CD4-positive, alpha-beta T cell (primary cell): ENCODE measurements around the gene SLC22A3. TPM values are rescaled to one million over a fixed set of nuclear protein-coding genes. Genes with fewer than 3 reads are reported as not detected.

ENCODE experiments used
- ATAC-seq: fragments of 200-7000 bp; cut with Tn5 transposase; one replicate; pipeline ENCODE4 v1.10.0; 2022; ENCODE audit warnings: mild to moderate bottlenecking; ENCODE audit not compliant: poor library complexity
- CTCF ChIA-PET: fragments of 350-600 bp; sonication (Branson Sonifier 250); formaldehyde crosslinking; loops from one replicate; lab custom pipeline; 2021; ENCODE audit warnings: antibody characterized with exemption, inconsistent platforms; lab: Charles Lee
- POLR2A ChIA-PET: fragments of 350-600 bp; sonication (Branson Sonifier 250); formaldehyde crosslinking; loops from one replicate; lab custom pipeline; 2021; ENCODE audit warnings: antibody characterized with exemption, inconsistent platforms; lab: Charles Lee
- DNase-seq, 14 experiments: peaks; one replicate each; pipeline ENCODE4 v3.0.0-alpha.2; 2013 to 2020; ENCODE audit warnings: mixed read lengths in 2 of 14
- H3K27ac ChIP-seq, 2 donors: one replicate each; pipeline versions ENCODE4 v1.5.1 to v1.7.0; 2013; ENCODE audit warnings: low read length in 2 of 2, low read depth in 1 of 2, mild to moderate bottlenecking in 1 of 2
- H3K27me3 ChIP-seq, 2 experiments: 1 replicate in 1 of 2; 2 replicates in 1 of 2; pipeline versions ENCODE4 v1.6.1 to v1.7.0; 2013; ENCODE audit warnings: low read length in 2 of 2, control low read depth in 1 of 2, mild to moderate bottlenecking in 1 of 2, moderate library complexity in 1 of 2; ENCODE audit not compliant: insufficient read depth in 2 of 2, control insufficient read depth in 1 of 2
- H3K36me3 ChIP-seq: one replicate; pipeline ENCODE4 v1.6.1; 2013; ENCODE audit warnings: low read length, control low read depth; ENCODE audit not compliant: insufficient read depth
- H3K4me1 ChIP-seq: one replicate; pipeline ENCODE4 v1.6.1; 2013; ENCODE audit warnings: low read length, control low read depth; ENCODE audit not compliant: insufficient read depth
- H3K4me3 ChIP-seq: one replicate; pipeline ENCODE4 v1.5.1; 2013; ENCODE audit warnings: mild to moderate bottlenecking, low read length, moderate library complexity
- H3K9me3 ChIP-seq, 2 experiments: 1 replicate in 1 of 2; 2 replicates in 1 of 2; pipeline versions ENCODE4 v1.6.1 to v1.7.0; 2013; ENCODE audit warnings: low read length in 2 of 2, mild to moderate bottlenecking in 2 of 2, control low read depth in 1 of 2, moderate library complexity in 1 of 2; ENCODE audit not compliant: control insufficient read depth in 1 of 2, insufficient read depth in 1 of 2
- H3K27ac Mint-ChIP-seq: one replicate; pipeline ENCODE4 v1.8.0; 2020; ENCODE audit warnings: mixed read lengths
- H3K27me3 Mint-ChIP-seq: one replicate; pipeline ENCODE4 v1.8.0; 2021; ENCODE audit warnings: mixed read lengths
- H3K36me3 Mint-ChIP-seq: one replicate; pipeline ENCODE4 v1.8.0; 2021; ENCODE audit warnings: low read depth, mixed read lengths
- H3K4me1 Mint-ChIP-seq: one replicate; pipeline ENCODE4 v1.8.0; 2021; ENCODE audit warnings: low read depth, mixed read lengths
- H3K4me3 Mint-ChIP-seq: one replicate; pipeline ENCODE4 v1.8.0; 2020; ENCODE audit warnings: mild to moderate bottlenecking, mixed read lengths
- H3K9me3 Mint-ChIP-seq: one replicate; pipeline ENCODE4 v1.8.0; 2020; ENCODE audit warnings: mixed read lengths
- intact Hi-C, 2 experiments: fragments of 100-400 bp; cut with DNase I in 1 of 2; cut with micrococcal nuclease in 1 of 2; formaldehyde crosslinking; loops; one replicate each; pipeline versions ENCODE4 v1.15.1 to v1.9.0; 2023 to 2025; cut with DNase I, micrococcal nuclease
- total RNA-seq, 174 experiments: library from RNA in 2 of 174; stranded (reverse) in 2 of 174; gene quantifications; one replicate each; pipeline ENCODE4 v1.2.3 and lab custom pipeline; 2021 to 2026
- TF ChIP-seq, protein P1 (sequence below): fragments of 200-600 bp; IDR thresholded peaks from one replicate; pipeline ENCODE4 v1.8.0; 2022; ENCODE audit warnings: antibody characterized with exemption, mild to moderate bottlenecking

The SLC22A3 gene
- total RNA-seq, 2 experiments from 2014 or later = not detected

- Histone ChIP-seq H3K4me3 (no peak overlapping the region), H3K4me1 (no peaks in the 10 kb centered on the region), H3K36me3 (no peaks in the 10 kb centered on the region), H3K27me3 (no peaks in the 10 kb centered on the region), H3K27ac (no peak overlapping the region), H3K9me3 (peaks cover 4 to 7% of the 10 kb centered on the region in 2 experiments)
- no peak overlapping the region for H3K4me3 Mint-ChIP-seq
- no peaks in the 10 kb centered on the region for H3K36me3 Mint-ChIP-seq
- no peak for ATAC-seq
- H3K27ac Mint-ChIP-seq = no peak overlapping the region
- TF ChIP-seq, protein P1, sequence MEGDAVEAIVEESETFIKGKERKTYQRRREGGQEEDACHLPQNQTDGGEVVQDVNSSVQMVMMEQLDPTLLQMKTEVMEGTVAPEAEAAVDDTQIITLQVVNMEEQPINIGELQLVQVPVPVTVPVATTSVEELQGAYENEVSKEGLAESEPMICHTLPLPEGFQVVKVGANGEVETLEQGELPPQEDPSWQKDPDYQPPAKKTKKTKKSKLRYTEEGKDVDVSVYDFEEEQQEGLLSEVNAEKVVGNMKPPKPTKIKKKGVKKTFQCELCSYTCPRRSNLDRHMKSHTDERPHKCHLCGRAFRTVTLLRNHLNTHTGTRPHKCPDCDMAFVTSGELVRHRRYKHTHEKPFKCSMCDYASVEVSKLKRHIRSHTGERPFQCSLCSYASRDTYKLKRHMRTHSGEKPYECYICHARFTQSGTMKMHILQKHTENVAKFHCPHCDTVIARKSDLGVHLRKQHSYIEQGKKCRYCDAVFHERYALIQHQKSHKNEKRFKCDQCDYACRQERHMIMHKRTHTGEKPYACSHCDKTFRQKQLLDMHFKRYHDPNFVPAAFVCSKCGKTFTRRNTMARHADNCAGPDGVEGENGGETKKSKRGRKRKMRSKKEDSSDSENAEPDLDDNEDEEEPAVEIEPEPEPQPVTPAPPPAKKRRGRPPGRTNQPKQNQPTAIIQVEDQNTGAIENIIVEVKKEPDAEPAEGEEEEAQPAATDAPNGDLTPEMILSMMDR = no peak
- peaks cover 20% of the 10 kb centered on the region for H3K27me3 Mint-ChIP-seq
- intact Hi-C loops = no loop called here
- ChIA-PET CTCF (no interaction called here), POLR2A (no interaction called here)
- no peak for DNase-seq
- H3K9me3 Mint-ChIP-seq = peaks cover 9% of the 10 kb centered on the region
- H3K4me1 Mint-ChIP-seq = no peaks in the 10 kb centered on the region
Observed at GRCh38 chr6:160321729-160322505, 26.3 kb upstream of the SLC22A3 start.

DNA sequence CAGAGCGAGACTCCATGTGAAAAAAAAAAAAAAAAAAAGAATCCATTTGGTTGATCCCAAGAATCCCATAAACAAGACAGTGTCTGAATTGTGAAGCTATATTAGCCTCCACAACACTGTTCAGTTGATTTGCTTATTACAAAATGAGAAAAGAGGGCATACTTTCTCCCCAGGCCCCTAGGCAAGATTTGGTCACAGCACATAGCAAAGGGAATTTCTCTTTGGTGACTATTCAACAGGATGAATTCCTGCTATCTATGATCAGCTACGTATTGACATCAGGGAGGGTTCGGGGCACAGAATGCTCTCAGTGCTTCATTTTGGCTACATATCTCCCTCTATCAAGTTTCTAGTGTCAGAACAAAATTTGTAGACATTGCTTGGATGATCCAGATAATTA, 20.2 kb upstream of the SLC22A3 start:
- TF ChIP-seq, protein P1 = no peak
- Histone ChIP-seq H3K4me1 (no peaks in the 10 kb centered on the region), H3K27me3 (peaks cover 5 to 6% of the 10 kb centered on the region in 2 experiments), H3K4me3 (no peak overlapping the region), H3K36me3 (no peaks in the 10 kb centered on the region), H3K9me3 (no peaks in the 10 kb centered on the region), H3K27ac (no peak overlapping the region)
- ChIA-PET CTCF (no interaction called here), POLR2A (no interaction called here)
- intact Hi-C loops = no loop called here
- Mint-ChIP-seq H3K36me3 (no peaks in the 10 kb centered on the region), H3K27ac (no peak overlapping the region), H3K4me3 (no peak overlapping the region), H3K27me3 (peaks cover 16% of the 10 kb centered on the region), H3K4me1 (no peaks in the 10 kb centered on the region), H3K9me3 (no peaks in the 10 kb centered on the region)
- ATAC-seq (no peak), DNase-seq (no peak)

- Histone ChIP-seq H3K4me1 (no peaks in the 10 kb centered on the region), H3K9me3 (no peaks in the 10 kb centered on the region), H3K36me3 (no peaks in the 10 kb centered on the region), H3K27me3 (peaks cover 5 to 6% of the 10 kb centered on the region in 2 experiments), H3K27ac (no peak overlapping the region), H3K4me3 (no peak overlapping the region)
- ATAC-seq (no peak), DNase-seq (no peak)
- Mint-ChIP-seq H3K27ac (no peak overlapping the region), H3K4me3 (no peak overlapping the region), H3K36me3 (no peaks in the 10 kb centered on the region), H3K9me3 (no peaks in the 10 kb centered on the region), H3K27me3 (peaks cover 20% of the 10 kb centered on the region), H3K4me1 (no peaks in the 10 kb centered on the region)
- TF ChIP-seq, protein P1 = no peak
- ChIA-PET CTCF (no interaction called here), POLR2A (no interaction called here)
- intact Hi-C loops = no loop called here
Observed at GRCh38 chr6:160328447-160328846, 19.7 kb upstream of the SLC22A3 start.
